NCI-H2196 treated with DMSO at 0.1 percent for 48 hours (cell line): ENCODE measurements around the gene NAALADL2.
"Not testable (repeated sequence)": the region's sequence is repeated elsewhere in the genome, so short reads cannot be mapped to it uniquely, and the experiment has no call there.

Source experiments
- DNase-seq: peaks from one replicate; lab custom pipeline; 2025; ENCODE audit not compliant: unreplicated experiment; lab: John Stamatoyannopoulos, UW

The NAALADL2 gene

DNA sequence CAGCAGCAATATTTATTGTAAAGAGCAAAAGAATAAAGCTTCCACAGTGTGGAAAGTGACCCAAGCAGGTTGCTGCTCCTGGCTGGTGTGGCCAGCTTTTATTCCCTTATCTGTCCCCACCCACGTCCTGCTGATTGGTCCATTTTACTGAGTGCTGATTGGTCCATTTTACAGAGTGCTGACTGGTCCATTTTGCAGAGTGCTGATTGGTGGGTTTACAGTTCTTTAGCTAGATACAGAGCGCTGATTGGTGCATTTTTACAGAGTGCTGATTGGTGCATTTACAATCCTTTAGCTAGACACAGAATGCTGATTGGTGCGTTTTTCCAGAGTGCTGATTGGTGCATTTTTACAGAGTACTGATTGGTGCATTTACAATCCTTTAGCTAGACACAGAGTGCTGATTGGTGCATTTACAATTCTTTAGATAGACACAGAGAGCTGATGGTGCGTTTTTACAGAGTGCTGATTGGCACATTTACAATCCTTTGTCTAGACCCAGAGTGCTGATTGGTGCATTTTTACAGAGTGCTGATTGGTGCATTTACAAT is 601.8 kb downstream of the NAALADL2 start:
- DNase-seq: not testable (repeated sequence)

GRCh38 chr3:175464362-175464761 is 605.2 kb downstream of the NAALADL2 start:
- no peak for DNase-seq

DNA sequence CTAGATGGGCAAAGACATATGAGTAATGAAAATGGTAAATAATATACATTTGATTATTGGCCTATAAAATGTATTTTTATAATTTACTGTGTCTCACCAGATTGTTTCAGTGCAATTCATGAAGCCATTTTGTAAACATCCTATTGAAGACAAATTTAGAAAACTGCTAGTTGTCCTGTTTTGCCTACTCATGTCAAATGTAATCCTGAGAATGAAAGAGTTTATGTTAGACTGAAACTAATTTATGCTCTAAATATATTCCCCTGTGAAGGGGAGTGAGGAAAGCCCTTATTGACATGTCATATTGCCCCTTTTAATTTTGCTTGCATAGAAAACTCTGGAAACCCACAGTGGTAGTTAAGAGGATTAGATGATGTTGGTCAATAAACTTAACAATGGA is 610.0 kb downstream of the NAALADL2 start:
- DNase-seq: no peak

- no peak for DNase-seq
Measured at GRCh38 chr3:175475765-175476164, 616.6 kb downstream of the NAALADL2 start.

GRCh38 chr3:175476489-175476888 is 617.4 kb downstream of the NAALADL2 start:
- no peak for DNase-seq

DNA sequence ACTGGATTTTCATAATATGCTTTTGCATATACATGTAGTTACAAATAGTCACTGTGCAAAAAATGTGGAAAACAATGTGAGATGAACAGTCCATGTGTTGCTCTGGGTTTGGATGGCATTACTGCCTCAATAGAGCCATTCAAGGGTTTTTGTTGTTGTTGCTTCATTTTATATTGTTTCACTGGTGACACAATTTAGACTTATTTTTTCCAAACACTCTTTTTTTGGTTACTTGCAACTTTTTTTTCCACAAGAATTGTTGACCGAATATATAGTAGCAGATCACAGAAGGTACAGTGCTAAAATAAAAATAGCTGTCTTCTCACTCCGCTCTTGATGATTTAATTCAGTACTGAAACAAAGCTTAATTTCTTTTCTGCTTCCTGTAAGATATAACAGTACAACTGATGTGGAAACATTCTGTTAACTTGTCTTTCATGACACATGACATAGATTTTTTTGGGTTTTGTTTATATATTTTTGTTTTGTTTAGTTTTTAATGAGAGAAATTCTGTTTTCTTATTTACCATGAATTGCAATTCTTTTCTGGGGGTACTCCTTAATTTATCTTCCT is 618.6 kb downstream of the NAALADL2 start:
- DNase-seq: no peak

GRCh38 chr3:175478301-175478700 is 619.2 kb downstream of the NAALADL2 start:
- no peak for DNase-seq

- no peak for DNase-seq
Measured at GRCh38 chr3:175479175-175479574, 620.0 kb downstream of the NAALADL2 start.

DNA sequence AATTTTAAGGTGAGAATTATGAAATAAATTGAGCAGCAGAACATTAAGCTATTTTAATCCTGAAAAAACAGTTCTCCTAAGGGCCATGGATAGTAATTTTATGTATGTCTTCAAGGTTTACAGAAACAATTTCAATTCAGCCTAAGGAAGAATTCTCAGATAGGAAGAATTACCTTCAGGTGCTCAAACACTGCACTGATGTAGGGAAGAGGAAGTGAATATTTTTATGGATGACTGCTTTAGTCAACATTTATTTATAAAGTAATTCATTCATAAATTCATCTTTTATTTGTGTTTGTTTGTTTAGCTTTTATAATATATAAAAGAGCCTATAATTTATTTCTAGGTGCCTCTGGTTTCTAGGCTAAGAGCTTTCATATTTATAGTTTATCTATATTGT is 620.7 kb downstream of the NAALADL2 start:
- DNase-seq: no peak

DNA sequence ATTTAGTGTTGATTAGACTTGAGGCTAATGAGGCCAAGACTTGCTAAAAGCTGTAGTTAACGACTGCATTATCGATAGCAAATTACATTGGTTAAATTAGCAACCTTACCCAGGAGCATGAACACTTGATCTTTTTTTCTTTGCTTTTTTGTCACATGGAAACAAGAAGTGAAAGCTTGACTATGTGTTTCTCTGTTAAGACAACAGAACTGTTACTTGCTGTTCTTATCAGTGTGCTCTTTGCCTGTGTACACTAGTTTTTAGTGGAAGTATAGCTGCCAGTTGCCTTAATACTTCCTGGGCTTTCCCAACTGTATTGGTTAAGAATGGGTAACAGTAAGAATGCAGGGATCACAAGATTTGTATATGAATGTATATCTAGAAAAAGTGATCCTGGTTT is 625.5 kb downstream of the NAALADL2 start:
- no peak for DNase-seq

DNA sequence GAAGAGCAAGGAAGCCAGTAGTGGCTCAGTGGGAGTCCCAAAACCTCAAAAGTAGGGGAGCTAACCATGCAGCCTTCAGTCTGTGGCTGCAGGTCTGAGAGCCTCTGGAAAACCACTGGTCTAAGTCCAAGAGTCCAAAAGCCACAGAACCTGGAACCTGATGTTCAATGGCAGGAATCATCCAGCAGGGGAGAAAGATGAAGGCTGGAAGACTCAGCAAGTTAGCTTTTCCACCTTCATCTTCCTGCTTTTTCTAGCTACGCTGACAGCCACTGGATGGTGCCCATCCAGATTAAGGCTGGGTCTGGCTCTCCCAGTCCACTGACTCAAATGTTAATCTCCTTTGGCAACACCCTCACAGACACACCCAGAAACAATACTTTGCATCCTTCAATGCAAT is 626.3 kb downstream of the NAALADL2 start:
- no peak for DNase-seq

DNA sequence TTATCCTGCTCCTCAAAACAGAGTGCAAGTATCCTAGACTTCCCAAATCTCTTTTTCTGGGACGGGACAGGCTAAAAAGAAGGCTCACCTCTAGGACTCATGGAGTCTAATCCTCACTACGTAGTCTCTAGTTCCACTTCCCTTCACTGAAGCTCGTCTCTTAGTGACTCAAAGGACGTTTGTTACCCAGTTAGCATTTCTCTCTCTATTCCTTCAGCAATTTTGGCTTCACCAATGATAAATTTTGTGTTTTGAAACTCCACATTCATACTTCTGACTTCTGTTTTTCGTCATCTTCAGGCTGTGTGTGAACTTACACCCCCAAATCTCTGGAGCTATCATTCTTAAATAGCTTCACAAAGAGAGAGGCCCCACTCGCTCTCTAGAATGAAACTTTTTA is 627.1 kb downstream of the NAALADL2 start:
- no peak for DNase-seq

GRCh38 chr3:175489406-175489805 is 630.3 kb downstream of the NAALADL2 start:
- DNase-seq: no peak

DNA sequence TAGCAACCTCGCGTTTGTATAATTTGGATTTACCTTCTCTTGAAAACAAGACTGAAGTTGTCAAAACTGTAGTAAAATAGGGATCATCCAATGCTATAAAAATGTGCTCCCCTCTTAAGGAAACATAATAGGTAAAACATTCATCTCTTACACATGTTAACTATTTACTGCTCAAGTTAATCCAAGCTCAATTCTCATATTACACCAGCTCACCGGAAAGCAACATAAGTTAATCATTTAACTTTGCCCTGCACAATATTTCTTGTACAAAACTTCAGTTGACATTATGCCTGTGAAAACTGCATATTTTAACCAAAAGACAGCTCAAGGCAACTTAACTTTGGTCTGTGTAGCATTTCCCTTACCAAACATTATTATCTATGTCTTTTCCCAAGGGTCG is 634.2 kb downstream of the NAALADL2 start:
- DNase-seq: no peak

DNA sequence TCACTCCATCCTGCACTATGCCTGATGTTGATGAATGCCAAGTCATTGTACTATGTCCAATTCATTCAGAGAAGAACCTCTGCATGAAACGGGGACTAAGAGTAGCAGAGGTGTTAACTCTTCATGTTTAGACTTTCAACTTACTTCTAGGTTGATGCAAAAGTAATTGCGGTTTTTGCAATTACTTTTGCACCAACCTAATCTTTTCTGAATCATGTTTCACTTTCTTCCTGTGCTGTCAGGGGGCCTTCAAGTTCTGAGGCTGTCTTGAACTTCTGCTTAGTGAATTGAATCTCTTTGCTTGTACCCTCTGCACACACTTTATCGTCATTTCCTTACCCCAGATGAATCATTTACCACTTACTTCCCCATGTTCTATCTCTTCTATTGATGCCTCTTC is 636.2 kb downstream of the NAALADL2 start:
- no peak for DNase-seq

GRCh38 chr3:175502155-175502554 is 643.0 kb downstream of the NAALADL2 start:
- DNase-seq: no peak

DNA sequence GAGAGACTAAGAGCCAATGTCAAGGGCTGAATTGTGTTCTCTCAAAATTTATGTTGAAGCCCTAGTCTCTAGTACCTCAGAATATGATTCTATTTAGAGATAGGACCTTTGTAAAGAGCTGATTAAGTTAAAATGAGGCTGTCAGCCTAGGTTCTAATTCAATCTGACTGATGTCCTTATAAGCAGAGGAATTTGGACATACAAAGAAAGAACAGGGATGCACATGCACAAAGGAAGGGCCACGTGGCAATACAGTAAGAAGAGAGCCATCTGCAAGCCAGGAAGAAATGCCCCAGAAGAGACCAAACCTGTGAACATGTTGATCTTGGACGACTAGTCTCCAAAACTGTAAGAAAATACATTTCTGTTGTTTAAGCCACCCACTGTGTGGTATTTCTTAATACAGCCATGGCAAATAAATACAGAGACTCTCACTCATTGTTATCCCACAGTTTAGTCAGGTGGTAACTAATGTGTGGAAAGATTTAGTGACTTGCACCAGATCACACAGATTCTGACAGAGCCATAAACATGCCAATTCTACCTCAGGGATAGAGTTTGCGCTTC is 652.2 kb downstream of the NAALADL2 start:
- DNase-seq: no peak

- DNase-seq: no peak
Measured at GRCh38 chr3:175512700-175513099, 653.6 kb downstream of the NAALADL2 start.

DNA sequence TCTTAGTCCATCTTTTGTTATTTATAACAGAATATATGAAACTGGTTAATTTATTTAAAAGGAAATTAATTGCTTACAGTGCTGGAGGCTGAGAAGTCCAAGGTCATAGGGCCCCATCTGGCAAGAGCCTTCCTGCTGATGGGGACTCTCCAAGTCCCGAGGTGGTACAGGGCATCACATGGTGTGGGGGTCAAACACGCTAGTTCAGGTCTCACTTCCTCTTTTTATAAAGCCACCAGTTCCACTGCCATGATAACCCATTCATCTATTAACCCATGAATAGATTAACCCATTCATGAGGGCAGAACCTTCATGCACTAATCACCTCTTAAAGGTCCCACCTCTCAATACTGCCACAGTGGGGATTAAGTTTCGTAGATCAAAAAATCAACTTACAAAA is 659.3 kb downstream of the NAALADL2 start:
- DNase-seq: no peak

- no peak for DNase-seq
Measured at GRCh38 chr3:175521406-175521805, 662.3 kb downstream of the NAALADL2 start.

GRCh38 chr3:175526191-175526590 is 667.1 kb downstream of the NAALADL2 start:
- DNase-seq: no peak

GRCh38 chr3:175526609-175527280 is 667.6 kb downstream of the NAALADL2 start:
- no peak for DNase-seq
